Neural cell (in vitro differentiated cells): ENCODE results near the gene KCNQ2. TPM values are rescaled to one million over a fixed set of nuclear protein-coding genes. Genes with fewer than 3 reads are reported as not detected.

Experiments
- H2AFZ ChIP-seq: fragments of 200-600, 300-800 bp; sonication (generic), shearing (Covaris generic); 2 replicates; pipeline ENCODE4 v1.6.0; 2014; ENCODE audit warnings: low read depth, mild to moderate bottlenecking, antibody characterized with exemption, low read length, moderate library complexity
- H3F3A ChIP-seq: fragments of 200-600 bp; shearing (Covaris generic); 2 replicates; pipeline ENCODE4 v1.6.1; 2016; ENCODE audit warnings: mild to moderate bottlenecking, moderate library complexity, mixed read lengths, antibody characterized with exemption, low read length; ENCODE audit not compliant: insufficient read depth, poor library complexity, severe bottlenecking
- H3K27ac ChIP-seq: fragments of 200-600, 300-800 bp; sonication (generic), shearing (Covaris generic); 2 replicates; pipeline ENCODE4 v1.5.1; 2014; ENCODE audit warnings: mild to moderate bottlenecking, low read length, moderate library complexity
- H3K27me3 ChIP-seq: fragments of 300-800, 200-600 bp; sonication (generic), shearing (Covaris generic); 2 replicates; pipeline ENCODE4 v1.6.0; 2014; ENCODE audit warnings: mild to moderate bottlenecking, low read depth, low read length, moderate library complexity; ENCODE audit not compliant: insufficient read depth
- H3K36me3 ChIP-seq: fragments of 300-800, 200-600 bp; sonication (generic), shearing (Covaris generic); 2 replicates; pipeline ENCODE4 v1.5.1; 2014; ENCODE audit warnings: mild to moderate bottlenecking, antibody characterized with exemption, low read length, moderate library complexity; ENCODE audit not compliant: insufficient read depth
- H3K4me2 ChIP-seq: fragments of 300-800, 200-600 bp; sonication (generic), shearing (Covaris generic); 2 replicates; pipeline ENCODE4 v1.6.0; 2014; ENCODE audit warnings: mild to moderate bottlenecking, low read length
- H3K4me3 ChIP-seq: fragments of 300-800, 200-600 bp; sonication (generic), shearing (Covaris generic); 2 replicates; pipeline ENCODE4 v1.5.1; 2014; ENCODE audit warnings: mild to moderate bottlenecking, low read length, moderate library complexity
- H3K79me2 ChIP-seq: fragments of 200-600 bp; shearing (Covaris generic); replicated peaks from 2 replicates; pipeline ENCODE4 v1.6.0; 2014; ENCODE audit warnings: mild to moderate bottlenecking, low read length, moderate library complexity; ENCODE audit not compliant: insufficient read depth
- H3K9ac ChIP-seq: fragments of 300-800, 200-600 bp; sonication (generic), shearing (Covaris generic); 2 replicates; pipeline ENCODE4 v1.6.1; 2016; ENCODE audit warnings: mild to moderate bottlenecking, low read length, mixed read lengths
- H3K9me2 ChIP-seq: fragments of 200-600 bp; shearing (Covaris generic); 2 replicates; pipeline ENCODE4 v1.6.1; 2016; ENCODE audit warnings: mild to moderate bottlenecking, low read length, mixed read lengths; ENCODE audit not compliant: insufficient read depth
- H3K9me3 ChIP-seq: fragments of 200-600, 300-800 bp; sonication (generic), shearing (Covaris generic); 2 replicates; pipeline ENCODE4 v1.6.1; 2016; ENCODE audit warnings: mild to moderate bottlenecking, mixed run types, low read length, moderate library complexity, mixed read lengths
- H4K20me1 ChIP-seq: fragments of 200-600 bp; shearing (Covaris generic); 2 replicates; pipeline ENCODE4 v1.6.1; 2016; ENCODE audit warnings: mild to moderate bottlenecking, mixed run types; ENCODE audit not compliant: insufficient read depth
- EP300 ChIP-seq: fragments of 450-650 bp; conservative IDR thresholded peaks from 2 replicates; pipeline ENCODE4 v1.6.1; 2014; ENCODE audit warnings: antibody characterized with exemption, mild to moderate bottlenecking, moderate library complexity; ENCODE audit not compliant: poor library complexity, severe bottlenecking
- EZH2 ChIP-seq: fragments of 200-600, 300-800 bp; shearing (Covaris generic), sonication (generic); IDR thresholded peaks from 2 replicates; pipeline ENCODE4 v1.6.1; 2014; ENCODE audit warnings: antibody characterized with exemption, low read length, borderline replicate concordance, mild to moderate bottlenecking; ENCODE audit not compliant: insufficient read depth, poor library complexity, severe bottlenecking
- MXI1 ChIP-seq: fragments of 450-650 bp; conservative IDR thresholded peaks from 2 replicates; pipeline ENCODE4 v1.6.1; 2014; ENCODE audit warnings: antibody characterized with exemption, mild to moderate bottlenecking; ENCODE audit not compliant: poor library complexity, severe bottlenecking
- POLR2AphosphoS5 ChIP-seq: IDR thresholded peaks from 2 replicates; pipeline ENCODE4 v1.6.1; 2012
- RAD21 ChIP-seq: fragments of 450-650 bp; conservative IDR thresholded peaks from 2 replicates; pipeline ENCODE4 v1.6.1; 2014; ENCODE audit warnings: antibody characterized with exemption, mild to moderate bottlenecking, moderate library complexity
- SMC3 ChIP-seq: fragments of 450-650 bp; conservative IDR thresholded peaks from 2 replicates; pipeline ENCODE4 v1.6.1; 2014; ENCODE audit warnings: antibody characterized with exemption, mild to moderate bottlenecking, moderate library complexity; ENCODE audit not compliant: poor library complexity
- TAF1 ChIP-seq: IDR thresholded peaks from 2 replicates; pipeline ENCODE4 v1.6.1; 2012; ENCODE audit warnings: low read depth
- polyA plus RNA-seq: library from polyadenylated mRNA; depleted of rRNA; stranded (reverse); fragments of >200 nt; gene quantifications from 2 replicates; pipeline ENCODE4 v1.2.3, GENCODE V29; 2014
- TF ChIP-seq, protein P1 (sequence below): fragments of 450-650 bp; IDR thresholded peaks from 2 replicates; pipeline ENCODE4 v1.5.1; 2014; ENCODE audit warnings: antibody characterized with exemption, mild to moderate bottlenecking, moderate library complexity; ENCODE audit not compliant: poor library complexity, severe bottlenecking
- TF ChIP-seq, protein P2 (sequence below): IDR thresholded peaks from 2 replicates; pipeline ENCODE4 v1.6.1; 2012; ENCODE audit warnings: borderline replicate concordance

Gene KCNQ2
- polyA plus RNA-seq, 1 donor from 2014 or later = 84.7 TPM

DNA sequence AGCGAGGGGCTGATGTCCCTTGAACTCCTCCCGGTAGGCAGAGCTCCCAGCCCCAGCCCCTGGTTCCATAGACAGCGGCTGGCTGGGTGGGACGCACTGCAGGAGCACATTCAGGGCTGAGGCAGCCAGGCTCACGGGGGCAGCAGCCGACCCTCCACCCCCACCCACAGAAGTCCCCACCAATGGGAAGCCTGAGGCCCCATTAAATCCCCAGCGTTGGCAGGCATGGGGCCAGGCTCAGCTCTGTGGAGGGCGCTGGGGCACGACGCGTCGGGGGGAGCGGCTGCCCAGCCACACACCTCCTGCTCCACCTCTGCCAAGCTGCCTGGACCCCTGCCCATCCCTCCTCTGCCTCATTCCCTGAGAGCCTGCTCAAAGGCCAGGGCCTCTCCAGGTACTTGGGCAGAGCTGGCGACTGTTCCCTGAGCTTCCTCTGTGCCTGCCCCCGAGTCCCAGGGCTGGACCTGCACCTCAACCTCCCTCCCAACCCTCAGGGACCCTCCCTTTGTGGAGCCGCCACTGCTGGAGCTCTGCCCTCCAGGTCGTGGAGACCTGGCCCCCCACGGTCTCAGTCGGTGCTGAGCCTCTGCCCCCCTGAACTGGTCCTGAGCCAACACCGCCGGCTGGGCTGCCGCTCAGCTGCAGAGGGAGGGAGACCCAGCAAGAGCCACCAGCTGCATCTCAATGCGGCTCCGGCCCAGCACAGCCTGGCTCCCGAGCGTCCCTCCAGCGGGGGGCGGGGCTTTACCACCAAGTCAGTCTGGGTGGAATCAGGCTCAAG is 120.5 kb downstream of the KCNQ2 start:
- no peaks in the 10 kb centered on the region for H3K9me2 ChIP-seq
- no peaks in the 10 kb centered on the region for H3K36me3 ChIP-seq
- no peak overlapping the region for H3K9ac ChIP-seq
- TF ChIP-seq MXI1 = no peak
- no peak for TF ChIP-seq TAF1
- no peak for TF ChIP-seq EZH2
- no peak for TF ChIP-seq EP300
- TF ChIP-seq SMC3 = no peak
- TF ChIP-seq POLR2AphosphoS5 = no peak
- TF ChIP-seq, protein P1, sequence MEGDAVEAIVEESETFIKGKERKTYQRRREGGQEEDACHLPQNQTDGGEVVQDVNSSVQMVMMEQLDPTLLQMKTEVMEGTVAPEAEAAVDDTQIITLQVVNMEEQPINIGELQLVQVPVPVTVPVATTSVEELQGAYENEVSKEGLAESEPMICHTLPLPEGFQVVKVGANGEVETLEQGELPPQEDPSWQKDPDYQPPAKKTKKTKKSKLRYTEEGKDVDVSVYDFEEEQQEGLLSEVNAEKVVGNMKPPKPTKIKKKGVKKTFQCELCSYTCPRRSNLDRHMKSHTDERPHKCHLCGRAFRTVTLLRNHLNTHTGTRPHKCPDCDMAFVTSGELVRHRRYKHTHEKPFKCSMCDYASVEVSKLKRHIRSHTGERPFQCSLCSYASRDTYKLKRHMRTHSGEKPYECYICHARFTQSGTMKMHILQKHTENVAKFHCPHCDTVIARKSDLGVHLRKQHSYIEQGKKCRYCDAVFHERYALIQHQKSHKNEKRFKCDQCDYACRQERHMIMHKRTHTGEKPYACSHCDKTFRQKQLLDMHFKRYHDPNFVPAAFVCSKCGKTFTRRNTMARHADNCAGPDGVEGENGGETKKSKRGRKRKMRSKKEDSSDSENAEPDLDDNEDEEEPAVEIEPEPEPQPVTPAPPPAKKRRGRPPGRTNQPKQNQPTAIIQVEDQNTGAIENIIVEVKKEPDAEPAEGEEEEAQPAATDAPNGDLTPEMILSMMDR = no peak
- no peak for TF ChIP-seq RAD21
- TF ChIP-seq, protein P2, sequence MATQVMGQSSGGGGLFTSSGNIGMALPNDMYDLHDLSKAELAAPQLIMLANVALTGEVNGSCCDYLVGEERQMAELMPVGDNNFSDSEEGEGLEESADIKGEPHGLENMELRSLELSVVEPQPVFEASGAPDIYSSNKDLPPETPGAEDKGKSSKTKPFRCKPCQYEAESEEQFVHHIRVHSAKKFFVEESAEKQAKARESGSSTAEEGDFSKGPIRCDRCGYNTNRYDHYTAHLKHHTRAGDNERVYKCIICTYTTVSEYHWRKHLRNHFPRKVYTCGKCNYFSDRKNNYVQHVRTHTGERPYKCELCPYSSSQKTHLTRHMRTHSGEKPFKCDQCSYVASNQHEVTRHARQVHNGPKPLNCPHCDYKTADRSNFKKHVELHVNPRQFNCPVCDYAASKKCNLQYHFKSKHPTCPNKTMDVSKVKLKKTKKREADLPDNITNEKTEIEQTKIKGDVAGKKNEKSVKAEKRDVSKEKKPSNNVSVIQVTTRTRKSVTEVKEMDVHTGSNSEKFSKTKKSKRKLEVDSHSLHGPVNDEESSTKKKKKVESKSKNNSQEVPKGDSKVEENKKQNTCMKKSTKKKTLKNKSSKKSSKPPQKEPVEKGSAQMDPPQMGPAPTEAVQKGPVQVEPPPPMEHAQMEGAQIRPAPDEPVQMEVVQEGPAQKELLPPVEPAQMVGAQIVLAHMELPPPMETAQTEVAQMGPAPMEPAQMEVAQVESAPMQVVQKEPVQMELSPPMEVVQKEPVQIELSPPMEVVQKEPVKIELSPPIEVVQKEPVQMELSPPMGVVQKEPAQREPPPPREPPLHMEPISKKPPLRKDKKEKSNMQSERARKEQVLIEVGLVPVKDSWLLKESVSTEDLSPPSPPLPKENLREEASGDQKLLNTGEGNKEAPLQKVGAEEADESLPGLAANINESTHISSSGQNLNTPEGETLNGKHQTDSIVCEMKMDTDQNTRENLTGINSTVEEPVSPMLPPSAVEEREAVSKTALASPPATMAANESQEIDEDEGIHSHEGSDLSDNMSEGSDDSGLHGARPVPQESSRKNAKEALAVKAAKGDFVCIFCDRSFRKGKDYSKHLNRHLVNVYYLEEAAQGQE = no peak
- H3K27me3 ChIP-seq = no peaks in the 10 kb centered on the region
- H3K9me3 ChIP-seq = no peaks in the 10 kb centered on the region
- no peaks in the 10 kb centered on the region for H3F3A ChIP-seq
- H3K4me3 ChIP-seq = no peak overlapping the region
- no peaks in the 10 kb centered on the region for H3K79me2 ChIP-seq
- H2AFZ ChIP-seq = no peak overlapping the region
- H3K4me2 ChIP-seq = no peak overlapping the region
- no peak overlapping the region for H3K27ac ChIP-seq
- H4K20me1 ChIP-seq = no peaks in the 10 kb centered on the region

DNA sequence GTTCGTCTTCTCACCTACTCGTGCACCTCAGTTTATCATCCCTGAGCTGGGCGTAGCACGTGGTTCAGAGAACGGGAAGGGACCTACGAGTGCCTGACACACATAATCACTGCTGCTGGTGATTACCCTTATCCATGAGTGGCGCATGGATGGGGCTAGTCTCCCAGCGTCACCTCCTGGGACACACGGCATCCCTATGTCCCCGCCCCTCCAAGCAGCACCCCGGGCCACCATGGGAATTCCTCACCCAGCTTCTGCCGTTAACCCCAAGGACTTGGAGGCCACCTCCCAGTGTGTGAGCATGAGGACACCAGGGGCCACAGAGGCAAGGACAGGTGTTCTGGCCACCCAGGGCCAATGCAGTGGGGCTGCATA is 121.1 kb downstream of the KCNQ2 start:
- no peaks in the 10 kb centered on the region for H3K9me2 ChIP-seq
- no peaks in the 10 kb centered on the region for H3K27me3 ChIP-seq
- H3K36me3 ChIP-seq = no peaks in the 10 kb centered on the region
- H3K9me3 ChIP-seq = no peaks in the 10 kb centered on the region
- TF ChIP-seq, protein P1 = no peak
- TF ChIP-seq EP300 (no peak), TAF1 (no peak), RAD21 (no peak), MXI1 (no peak), POLR2AphosphoS5 (no peak), EZH2 (no peak), SMC3 (no peak)
- TF ChIP-seq, protein P2 = no peak
- H3K27ac ChIP-seq = no peak overlapping the region
- H3F3A ChIP-seq = no peaks in the 10 kb centered on the region
- no peaks in the 10 kb centered on the region for H3K79me2 ChIP-seq
- H3K4me3 ChIP-seq = no peak overlapping the region
- H4K20me1 ChIP-seq = no peaks in the 10 kb centered on the region
- H2AFZ ChIP-seq = no peak overlapping the region
- H3K4me2 ChIP-seq = no peak overlapping the region
- H3K9ac ChIP-seq = no peak overlapping the region
